HG02885 (cell line): Measurements from ENCODE around the gene ESRRB.

Experiments
- ATAC-seq: cut with Tn5 transposase; IDR thresholded peaks from one replicate; pipeline ENCODE4 v1.9.1; 2021; ENCODE audit warnings: mild to moderate bottlenecking; ENCODE audit not compliant: unreplicated experiment, poor library complexity

Gene ESRRB

DNA sequence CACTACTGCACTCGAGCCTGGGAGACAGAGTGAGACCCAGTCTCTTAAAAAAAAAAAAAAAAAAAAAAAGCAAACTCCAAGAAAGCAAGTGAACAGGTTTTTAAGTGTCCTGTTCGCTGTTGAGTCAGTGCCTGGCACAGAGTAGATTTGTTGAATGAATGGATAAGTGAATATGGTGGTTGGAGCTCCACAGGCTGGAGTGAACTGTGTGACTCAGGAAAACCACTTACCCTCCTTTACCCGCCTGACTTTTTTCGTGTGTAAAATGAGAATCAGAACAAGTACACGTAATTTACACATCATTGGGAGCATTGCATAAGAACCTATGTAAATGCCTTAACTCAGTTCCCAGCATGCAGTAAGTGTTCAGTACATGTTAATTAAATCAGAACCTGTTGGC, 24.0 kb upstream of the ESRRB start:
- no peak for ATAC-seq

DNA sequence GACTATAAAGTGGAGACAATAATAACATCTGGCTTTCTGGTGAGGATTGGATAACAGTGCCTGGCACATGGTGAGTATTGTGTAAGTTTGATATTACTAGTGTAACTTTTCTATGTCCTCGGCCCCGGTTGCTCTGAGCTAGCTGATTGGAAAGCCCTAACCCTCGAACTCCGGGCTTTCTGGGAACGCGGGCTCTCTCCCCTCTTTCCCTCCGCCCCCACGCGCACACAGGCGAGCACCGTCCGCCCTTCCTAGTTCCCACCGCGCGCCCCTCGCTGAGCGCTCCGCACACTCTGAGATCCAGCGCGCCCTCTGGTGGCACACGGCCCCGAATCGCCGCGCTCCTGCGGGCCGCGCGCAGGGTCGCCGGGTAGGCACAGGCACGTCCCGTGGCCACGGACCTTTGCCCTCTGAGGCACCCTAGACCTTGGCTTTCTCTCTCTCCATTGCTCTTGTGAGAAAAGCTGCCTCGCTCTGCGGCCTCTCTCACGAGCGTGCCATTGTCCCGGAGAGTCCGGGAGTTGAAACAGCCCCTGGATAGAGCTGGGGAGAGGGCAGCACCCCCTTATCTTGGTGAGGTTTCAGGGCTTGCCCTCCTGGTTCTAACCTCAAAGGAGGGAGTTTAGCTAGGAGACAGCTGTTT, 23.2 kb upstream of the ESRRB start:
- ATAC-seq = peak; percentile 55

DNA sequence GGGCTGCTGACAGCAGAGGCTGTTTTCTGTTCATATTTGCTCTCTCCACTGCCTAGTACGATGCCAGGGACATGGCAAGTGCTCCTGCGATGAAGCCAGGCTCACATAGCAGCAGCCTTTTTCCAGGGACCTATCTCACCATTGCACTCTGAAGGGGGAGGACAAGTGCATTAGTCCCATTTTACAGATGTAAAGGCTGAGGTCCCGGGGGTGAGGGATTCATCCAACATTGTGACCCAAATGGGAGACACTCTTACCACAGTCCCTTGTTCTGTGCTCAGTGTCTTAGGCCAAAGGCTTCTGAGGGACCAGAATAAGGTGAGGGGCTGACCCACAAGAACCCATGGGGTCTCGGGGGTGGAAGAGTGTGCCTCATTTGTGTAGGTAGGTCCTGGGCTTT, 21.6 kb upstream of the ESRRB start:
- no peak for ATAC-seq

DNA sequence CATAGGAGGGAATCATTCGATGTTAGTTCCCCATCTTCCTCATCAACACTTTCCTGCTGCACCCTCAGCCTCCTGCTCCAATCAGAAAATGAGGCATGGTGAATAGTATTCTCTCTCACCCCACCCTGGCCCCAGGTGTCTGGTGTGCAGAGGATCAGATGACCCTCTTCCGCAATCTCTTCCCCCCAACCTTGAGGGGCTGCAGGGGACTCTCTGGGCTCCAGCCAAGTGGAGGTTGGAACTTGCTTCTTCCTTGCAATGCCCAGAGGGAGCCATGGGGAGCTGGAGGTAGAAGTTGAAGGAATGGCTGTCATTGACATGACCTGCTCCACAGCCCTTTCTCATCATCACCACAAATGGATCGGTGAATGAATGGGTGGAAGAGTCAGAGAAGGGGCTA, 20.2 kb upstream of the ESRRB start:
- ATAC-seq = no peak

DNA sequence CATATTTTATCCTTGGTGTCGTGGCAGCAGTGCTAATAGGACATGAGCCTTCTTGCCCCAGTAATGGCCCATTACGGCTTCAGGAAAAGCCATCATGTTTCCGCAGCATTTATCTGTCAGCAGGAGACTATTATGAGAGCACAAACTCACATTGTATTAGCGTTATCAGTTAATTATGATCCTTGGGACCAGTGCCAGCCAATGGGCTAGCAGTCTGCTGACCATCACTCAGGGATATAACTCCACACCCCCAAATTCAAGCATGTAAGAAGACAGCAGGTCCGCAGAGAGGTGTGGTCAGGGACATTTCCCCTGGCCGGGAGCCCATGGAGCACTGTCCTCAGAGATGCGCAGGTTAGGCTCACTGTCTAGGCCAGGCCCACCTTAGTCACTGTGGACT, 4.9 kb upstream of the ESRRB start:
- no peak for ATAC-seq

DNA sequence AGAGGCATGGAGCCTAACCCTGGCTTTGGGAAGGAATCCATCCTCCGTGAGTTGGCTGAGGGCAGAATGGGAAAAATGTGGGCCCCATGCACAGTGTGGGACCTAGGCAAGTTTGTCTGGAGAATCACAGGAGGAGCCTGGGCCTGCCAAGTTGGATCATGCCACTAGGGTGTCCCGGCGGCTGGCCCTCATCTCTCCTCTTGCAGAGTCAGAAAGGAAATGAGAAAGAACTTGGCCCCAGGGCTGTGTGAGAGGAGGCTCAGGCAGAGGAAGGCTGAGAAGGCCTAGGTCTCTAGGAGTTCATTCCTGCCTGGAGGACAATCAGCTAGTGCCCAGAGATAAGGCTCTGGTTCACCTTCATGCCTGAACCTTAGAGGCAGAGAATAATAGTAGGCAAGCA, 2.5 kb upstream of the ESRRB start:
- ATAC-seq = no peak

DNA sequence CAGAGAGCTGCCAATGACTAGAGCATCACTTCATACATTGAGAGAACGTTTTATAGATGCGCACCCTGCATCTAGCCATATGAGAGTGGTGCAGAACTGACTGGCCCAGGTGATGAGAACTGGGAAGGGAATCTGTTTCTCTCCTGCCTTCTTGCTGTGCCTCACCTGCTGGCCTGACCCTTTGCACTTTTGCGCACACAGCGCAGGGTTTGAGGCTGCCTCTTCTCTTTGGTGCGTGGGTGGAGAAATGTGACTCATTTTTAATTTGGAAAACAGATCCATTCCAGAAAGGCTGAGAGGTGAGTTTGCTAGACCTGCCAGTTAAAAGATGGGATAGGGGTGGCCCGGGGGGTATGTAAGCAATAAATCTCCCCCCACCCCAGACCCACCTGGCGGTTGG, 453 bp upstream of the ESRRB start:
- ATAC-seq = no peak

DNA sequence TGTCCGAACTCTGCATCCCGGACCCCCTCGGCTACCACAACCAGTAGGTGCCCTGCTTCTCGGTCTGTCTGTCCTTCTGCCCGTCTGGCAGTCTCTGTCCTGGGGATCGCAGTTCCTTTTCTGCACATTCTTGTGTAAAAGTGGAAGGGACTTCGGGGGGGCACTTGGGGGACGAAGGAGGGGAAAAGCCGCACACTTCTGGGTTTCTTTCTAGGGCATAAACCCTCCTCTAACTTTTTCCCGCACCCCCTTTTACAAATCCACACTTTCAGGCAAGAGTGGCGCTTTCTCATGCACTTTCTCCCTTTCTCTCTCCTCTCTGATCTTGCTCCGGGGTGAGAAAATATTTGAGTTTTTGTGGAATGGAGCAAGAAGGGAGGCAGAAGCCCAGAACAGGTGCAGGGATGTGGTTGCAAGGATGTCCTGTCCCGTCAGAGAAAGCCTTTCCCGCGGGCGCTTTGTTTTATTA, 506 bp downstream of the ESRRB start:
- ATAC-seq = no peak

DNA sequence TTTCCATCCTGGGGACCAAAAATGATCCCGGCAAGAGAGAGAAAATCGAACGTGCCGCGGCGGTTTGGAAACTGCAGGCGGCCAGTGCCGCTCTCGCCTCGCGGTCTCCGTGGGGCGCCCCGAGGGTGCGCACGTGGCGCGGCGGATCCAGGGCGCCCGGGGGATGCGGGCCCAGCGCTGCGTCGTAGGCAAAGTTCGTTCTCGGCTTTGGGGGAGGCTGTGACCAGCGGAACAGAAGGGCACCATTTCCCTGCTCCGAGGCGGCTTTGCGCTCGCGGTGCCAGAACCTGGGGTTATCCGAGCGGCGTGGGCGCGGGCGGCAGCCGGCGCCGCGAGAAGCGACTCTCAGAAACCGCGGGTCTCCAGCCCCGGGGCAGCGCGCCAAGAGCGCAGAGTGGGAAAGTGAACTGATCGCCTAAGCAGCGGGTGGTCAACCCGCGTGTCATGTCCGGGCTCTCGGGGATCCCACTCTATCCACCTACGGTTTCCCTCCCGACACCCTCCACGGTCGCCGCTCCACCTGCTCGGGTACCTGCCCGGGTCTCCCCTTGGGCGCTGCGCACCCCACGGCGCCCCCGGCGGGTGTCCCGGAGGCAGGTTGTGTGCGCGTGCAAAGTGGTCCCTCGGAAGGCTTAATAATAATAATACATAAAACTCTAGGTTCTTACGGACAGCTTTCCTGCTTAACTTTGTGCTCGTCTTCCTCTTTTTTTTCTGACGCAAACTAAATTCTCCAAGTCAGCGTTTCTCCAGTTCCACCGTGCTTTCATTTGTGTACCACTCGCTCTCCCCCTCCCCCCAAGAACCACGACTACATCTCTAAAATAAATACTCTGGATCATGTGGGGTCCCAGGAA, 1.2 kb downstream of the ESRRB start:
- ATAC-seq = no peak

DNA sequence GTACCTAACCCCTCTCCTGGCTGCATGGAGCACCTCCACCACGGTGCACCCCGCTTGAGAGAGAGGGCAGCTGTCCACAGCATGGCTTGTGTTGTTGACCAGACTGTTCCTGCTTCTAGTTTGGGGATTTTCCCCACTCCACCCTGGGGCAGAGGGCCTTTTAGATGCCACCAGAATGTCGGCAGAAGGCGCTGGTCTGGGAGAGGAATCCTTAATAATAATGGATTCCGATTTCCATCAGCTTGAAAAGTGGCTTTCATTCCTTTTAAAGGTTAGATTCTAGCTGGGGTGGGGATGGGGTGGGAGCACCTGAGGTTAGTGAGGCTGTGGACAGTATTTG, 1.8 kb downstream of the ESRRB start:
- ATAC-seq = no peak

DNA sequence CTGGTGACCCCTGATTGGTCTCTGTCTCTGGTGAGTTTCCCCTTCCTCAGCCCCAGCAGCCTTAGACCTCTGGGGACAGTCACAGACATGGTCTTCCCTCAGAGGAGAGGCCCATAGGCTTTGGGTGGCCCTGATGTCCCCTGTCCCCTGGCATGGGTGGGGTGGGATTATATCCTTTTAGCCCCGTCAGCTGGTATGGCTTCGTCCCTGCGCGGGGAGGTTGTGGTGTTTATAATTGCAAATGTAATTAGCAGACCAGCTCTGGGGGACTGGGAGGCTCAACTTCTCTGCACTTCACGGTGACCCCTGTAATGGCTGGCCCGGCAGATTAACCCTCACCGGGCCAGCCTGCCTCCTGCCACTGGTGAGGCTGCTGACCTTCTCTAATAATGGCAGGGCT, 5.1 kb downstream of the ESRRB start:
- no peak for ATAC-seq

DNA sequence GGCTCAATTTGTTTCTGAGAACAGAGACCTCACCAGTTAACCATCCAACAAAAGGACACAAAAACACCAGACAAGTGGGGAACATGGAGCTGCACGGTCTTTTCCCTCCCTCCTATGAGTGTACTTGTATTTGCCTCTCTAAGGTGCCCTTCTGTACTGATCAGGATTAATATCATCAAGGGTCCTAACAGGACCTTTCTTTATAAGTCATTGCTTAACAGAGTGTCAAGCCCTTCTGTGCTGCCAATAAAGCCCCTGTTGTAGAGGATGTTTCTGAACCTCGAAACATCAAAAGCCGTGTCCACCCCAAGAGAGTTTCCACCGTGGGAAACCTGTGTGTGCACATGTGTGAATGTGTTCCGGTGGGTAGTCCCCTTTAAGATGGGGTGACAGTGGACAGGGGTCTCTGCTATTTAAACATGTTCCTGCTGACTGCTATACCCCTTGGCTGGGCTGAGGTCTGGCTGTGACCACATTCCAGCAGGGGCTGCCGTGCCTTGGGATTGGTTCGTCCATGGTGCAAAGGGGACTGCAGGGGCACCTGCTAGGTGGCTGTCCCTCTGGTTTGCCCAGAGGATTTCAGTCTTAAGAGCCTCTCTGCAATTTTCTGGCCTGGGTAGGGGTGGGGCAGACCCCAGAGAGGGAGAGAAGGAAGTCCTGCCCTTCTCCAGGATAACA, 6.0 kb downstream of the ESRRB start:
- ATAC-seq = no peak

DNA sequence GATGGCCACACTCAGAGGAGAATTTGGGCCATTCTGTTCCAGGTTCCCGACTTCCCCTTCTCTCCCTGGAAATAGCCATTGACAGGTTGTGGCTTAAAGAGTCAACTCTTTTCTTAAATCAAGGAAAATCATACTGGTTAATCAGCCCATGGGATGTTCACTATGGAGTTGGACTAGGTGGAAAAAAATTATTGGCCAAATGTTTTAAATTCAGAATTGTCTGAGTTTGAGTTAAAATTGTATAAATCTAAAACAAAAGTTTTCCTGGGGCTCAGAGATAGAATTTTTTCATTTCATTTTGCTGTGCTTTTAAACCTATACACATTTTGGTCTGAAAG, 6.5 kb downstream of the ESRRB start:
- ATAC-seq = no peak

DNA sequence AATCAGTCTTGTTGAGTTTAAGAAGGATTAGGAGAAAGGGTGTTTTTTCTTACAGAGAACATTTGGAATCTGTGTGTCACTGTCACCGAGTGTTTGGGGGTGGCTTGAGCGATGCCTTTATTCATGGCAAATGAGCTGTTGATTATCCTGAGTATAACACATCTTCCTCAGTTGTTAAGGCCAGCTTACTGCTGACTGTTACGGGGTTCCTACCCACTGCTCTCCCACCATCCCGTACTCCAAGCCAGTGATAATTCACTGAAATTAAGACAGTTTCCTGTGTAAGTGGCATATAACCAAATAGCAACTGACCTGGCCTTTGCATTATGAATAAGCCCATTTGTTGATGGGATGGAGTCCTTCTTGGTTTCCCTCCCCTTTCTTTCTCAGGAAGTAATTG, 9.5 kb downstream of the ESRRB start:
- ATAC-seq = no peak

DNA sequence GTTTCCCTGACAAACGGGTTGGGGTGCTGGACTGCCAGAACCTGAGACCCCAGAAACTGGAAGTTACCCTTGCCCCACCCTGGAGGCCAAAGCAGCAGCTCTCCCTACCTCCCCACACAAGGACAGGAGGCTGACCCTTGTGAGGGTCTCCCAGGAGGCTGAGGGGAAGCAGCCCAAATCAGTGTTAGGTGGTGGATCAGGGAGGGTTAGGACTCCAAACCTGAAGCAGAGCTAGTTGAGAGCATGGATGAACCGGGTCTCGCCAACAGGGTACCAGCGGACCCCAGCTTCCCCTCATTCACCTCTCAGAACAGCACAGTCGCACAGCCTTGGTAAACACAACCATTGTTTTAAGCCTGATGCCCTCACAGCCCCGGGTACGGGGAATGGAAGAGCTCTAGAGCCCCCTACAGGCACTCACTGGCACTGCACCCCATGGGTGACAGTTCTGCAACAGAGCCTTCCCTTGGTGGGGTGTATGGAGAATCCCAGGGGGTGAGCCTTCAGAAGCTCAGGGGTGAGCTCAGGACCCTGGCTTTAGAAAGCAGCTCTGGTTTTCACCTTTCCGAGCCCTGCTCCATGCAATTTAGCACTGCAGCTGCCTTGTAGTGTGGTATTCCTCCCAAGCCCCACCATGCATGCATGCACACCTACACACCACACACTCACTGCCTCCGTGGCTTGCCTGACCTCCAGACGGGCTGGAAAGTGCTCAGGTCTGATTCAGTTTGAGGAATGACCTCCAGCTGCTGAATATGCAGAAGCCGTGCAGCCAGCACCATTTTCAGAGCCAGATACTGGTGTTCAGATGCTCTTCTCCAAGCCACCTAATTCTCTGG, 11.2 kb downstream of the ESRRB start:
- ATAC-seq = peak; percentile 70

DNA sequence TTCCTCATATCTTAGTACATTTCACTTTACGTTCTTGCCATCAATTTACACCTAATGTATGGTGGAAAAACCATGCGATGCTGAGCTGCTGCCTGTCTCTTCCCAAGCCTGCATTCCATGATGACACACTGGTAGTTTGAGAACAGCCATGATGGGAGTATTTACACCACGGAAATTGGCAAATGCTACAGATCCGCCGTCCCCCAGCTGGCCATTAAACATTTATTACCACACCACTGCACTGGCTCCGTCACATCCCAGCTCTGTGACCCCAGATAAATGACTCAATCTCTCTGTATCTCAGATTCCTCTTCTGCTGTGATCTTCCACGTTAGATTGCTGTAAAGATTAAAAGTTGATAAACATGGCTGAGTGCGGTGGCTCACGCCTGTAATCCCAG, 13.9 kb downstream of the ESRRB start:
- ATAC-seq = no peak

DNA sequence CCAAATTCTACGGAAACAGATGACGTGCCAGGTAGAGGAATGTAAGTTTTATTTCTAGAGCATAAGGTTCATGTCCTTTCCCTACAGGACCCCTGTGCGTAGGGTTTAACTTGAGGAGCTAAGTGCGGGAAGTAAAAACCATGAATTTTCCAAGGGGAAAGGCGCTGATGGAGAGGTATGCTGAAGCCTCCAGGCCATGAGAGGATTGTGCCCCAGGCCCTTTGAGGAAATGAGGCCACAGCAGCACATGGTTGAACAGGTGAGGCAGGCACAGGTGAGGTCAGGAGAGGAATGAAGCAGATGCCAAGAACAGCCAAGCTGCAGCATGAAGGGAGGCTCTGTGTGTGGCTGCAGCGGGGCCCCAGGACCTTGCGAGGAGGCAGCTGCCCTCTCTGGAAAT, 14.7 kb downstream of the ESRRB start:
- no peak for ATAC-seq

DNA sequence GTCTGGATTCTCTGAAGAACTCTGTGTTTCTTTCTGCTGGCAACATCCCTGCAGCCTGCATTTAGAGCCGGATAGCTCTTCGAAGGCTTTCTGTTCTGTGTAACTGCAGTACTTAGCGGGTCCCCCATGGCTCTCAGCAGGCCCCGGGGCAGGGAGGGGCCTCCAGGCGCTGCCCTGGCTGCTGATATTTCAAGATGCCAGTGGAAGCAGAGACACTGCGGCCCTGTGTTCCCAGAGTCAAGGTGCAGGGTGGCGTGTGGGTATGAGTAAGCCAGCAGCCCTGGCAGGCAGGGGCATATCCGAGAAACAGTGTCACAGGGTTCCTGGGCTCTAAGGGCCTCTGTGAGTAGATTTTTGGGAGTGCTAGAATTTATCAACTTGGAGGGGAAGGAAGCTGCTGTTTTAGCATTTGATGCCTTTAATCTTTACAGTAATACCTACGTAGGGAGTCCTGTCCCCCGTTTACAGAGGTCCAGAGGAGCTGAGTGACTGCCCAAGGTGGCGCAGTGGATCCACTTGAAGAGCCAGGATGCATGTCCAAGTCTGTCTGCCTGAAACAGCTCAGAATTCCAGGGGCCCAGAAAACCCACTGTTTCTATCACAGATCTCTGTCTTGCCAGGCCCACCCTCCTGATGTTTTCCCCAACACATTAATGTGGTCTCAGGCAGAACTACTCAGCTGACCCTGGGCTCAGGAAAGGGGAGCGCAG, 16.2 kb downstream of the ESRRB start:
- no peak for ATAC-seq

DNA sequence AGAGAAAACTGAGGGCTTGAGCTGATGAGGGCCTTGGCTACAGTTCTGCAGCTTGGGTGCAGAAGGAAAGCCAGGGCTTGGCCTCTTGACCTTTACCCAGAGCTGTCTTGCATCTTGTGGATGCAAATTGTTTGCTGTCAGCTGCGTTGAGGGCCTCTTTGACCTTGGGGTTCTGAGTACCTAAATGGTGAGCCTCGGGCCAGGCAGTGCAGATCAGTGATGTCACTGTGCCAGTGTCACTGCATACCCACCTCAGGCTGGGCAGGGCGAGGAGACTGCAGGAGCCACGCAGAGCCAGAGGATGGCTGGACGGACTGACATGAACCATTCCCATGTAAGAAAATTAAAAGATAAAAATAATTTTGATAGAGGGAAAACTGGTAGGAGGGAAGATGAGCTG, 18.6 kb downstream of the ESRRB start:
- no peak for ATAC-seq

DNA sequence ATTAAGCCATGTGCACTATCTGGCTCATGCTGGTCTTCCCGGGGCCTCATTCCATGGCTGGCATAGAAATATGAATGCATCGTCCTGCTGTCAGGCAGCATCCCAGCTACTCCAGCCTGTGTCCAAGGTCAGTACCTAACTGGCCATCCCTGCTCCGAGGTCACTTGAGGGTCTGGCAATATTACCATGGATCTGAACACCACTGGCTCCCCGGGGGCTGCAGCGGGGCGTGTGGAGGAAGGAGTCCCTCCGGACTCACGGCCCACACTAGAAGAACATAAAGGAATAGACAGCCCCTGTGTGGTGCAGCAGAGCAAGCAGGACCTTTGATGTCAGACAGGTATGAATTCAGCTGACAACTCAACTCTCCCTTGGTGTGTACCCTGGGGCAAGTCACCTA, 19.2 kb downstream of the ESRRB start:
- ATAC-seq = no peak
